ENCODE measurements around the gene LZTS3. TPM values are rescaled to one million over a fixed set of nuclear protein-coding genes. Genes with fewer than 3 reads are reported as not detected.

Gene LZTS3
- total and polyA plus RNA-seq, 2 of the 8 experiments (the other 6 are each of a cell fraction or from before 2014, with no cell fraction given), result 31.8 to 33.5 TPM

DNA sequence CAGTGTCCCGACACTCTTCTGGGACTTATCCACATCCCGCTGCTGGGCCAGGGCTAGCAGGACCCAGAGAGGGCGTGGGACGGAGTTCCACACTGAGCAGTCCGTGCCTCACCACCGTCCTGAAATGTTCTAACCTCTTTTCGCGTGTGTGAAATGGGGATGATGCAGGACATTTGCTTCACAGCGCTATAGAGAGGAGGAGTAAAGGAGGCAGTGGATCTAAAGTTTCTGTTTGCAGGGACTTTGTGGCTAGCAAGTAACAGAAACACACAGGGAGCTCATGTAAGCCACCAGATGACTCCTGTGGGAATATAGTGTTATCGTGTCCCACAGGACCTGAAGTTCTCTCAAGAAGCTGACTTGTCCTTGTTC, 36.6 kb upstream of the LZTS3 start:
- Histone ChIP-seq H3K4ac (replicated peaks; ENCODE audit: insufficient read length, low read depth, low read length) (no peak overlapping the region), H3K4me3 (ENCODE audit: extremely low read depth in 1 of 4, insufficient read depth in 2 of 4, low read depth in 3 of 4, low read length in 4 of 4) (peak overlapping the region; percentile 90 to 96 (median 94)), H3K27ac (ENCODE audit: low read depth, low read length) (no peak overlapping the region), H2BK20ac (ENCODE audit: low read length) (no peak overlapping the region), H2BK5ac (ENCODE audit: low read depth, low read length) (no peak overlapping the region; the same call in 1 of the 2 replicates), H2AK5ac (ENCODE audit: low read depth, low read length) (no peak overlapping the region), H3K23ac (ENCODE audit: insufficient read length) (no peak overlapping the region), H3K23me2 (ENCODE audit: low read depth, low read length) (peaks cover 12% of the 10 kb centered on the region), H3K79me1 (ENCODE audit: low read depth, low read length) (peaks cover 13% of the 10 kb centered on the region), H3K27me3 (replicated peaks in 1 of 4; ENCODE audit: control insufficient read depth in 3 of 4, extremely low read depth in 1 of 4, insufficient read depth in 3 of 4, low read length in 3 of 4) (no peaks in the 10 kb centered on the region), H3K56ac (replicated peaks; ENCODE audit: insufficient read length, low read depth, low read length) (no peak overlapping the region), H4K91ac (replicated peaks; ENCODE audit: insufficient read length, low read length) (peak overlapping the region; percentile 30), H3K14ac (ENCODE audit: insufficient read length) (no peak overlapping the region), H3K9me3 (ENCODE audit: insufficient read depth in 2 of 2, low read depth in 1 of 2, low read length in 1 of 2) (no peaks in the 10 kb centered on the region), H3K4me2 (ENCODE audit: insufficient read depth in 1 of 2, low read depth in 2 of 2, low read length in 2 of 2) (peak overlapping the region; percentile 94 to 97), H3K79me2 (ENCODE audit: control insufficient read depth in 1 of 2, insufficient read depth in 2 of 2, low read length in 2 of 2) (peaks cover 4 to 22% of the 10 kb centered on the region in 2 experiments; a peak in 3 of 4 replicates), H4K5ac (ENCODE audit: insufficient read length, low read depth, low read length) (no peak overlapping the region), H4K8ac (ENCODE audit: extremely low read depth, insufficient read depth, low read length) (no peak overlapping the region), H3K9ac (replicated peaks in 1 of 4; ENCODE audit: extremely low read depth in 1 of 4, low read depth in 3 of 4, low read length in 3 of 4) (peak overlapping the region; percentile 35 to 90 (median 49)), H2BK120ac (replicated peaks; ENCODE audit: low read depth, low read length) (no peak overlapping the region), H2BK12ac (ENCODE audit: low read depth, low read length) (no peak overlapping the region), H3K4me1 (replicated peaks in 1 of 4; ENCODE audit: control insufficient read depth in 3 of 4, insufficient read depth in 4 of 4, low read length in 3 of 4) (peaks cover 0 to 9% (median 1%) of the 10 kb centered on the region in 4 experiments; a peak in 4 of 7 replicates), H2AFZ (ENCODE audit: low read length) (peak overlapping the region; percentile 73; the same call in 1 of the 2 replicates), H3K36me3 (ENCODE audit: control insufficient read depth in 2 of 4, insufficient read depth in 4 of 4, low read length in 3 of 4) (peaks cover 4 to 12% (median 9%) of the 10 kb centered on the region in 4 experiments; a peak in 7 of 8 replicates), H3K18ac (ENCODE audit: extremely low read depth, low read length) (no peak overlapping the region), H2BK15ac (ENCODE audit: low read length) (no peak overlapping the region), H4K20me1 (replicated peaks in 1 of 2; ENCODE audit: control insufficient read depth in 1 of 2, insufficient read depth in 2 of 2, low read length in 2 of 2) (peaks cover 0 to 2% of the 10 kb centered on the region in 2 experiments)
- WGBS, 2 experiments (ENCODE audit: extremely low coverage in 1 of 2, insufficient coverage in 1 of 2, insufficient read length in 1 of 2, insufficient replicate concordance in 2 of 2, low coverage in 1 of 2, low lambda C conversion rate in 2 of 2, missing lambda C conversion rate in 1 of 2), result 15% methylated on average over 10 of the region's 10 CpGs; no CpG with 5 or more reads in 1 of the 2 experiments
- no peak for FAIRE-seq
- ChIA-PET POLR2A (ENCODE audit: partially characterized antibody) (interaction anchor here (0.6 to 3.6 kb wide), 9 partner anchors 8 to 50 kb away, joined by 3 to 14 read pairs (median 4); partner anchors contain the start of genes FASTKD5, SLC4A11 and UBOX5), CTCF (ENCODE audit: partially characterized antibody) (interaction anchor here (0.6 to 2.2 kb wide), 10 partner anchors 9 to 107 kb away, joined by 3 to 6 read pairs (median 3); no protein-coding TSS in a partner anchor)
- TF ChIP-seq NANOG (IDR thresholded peaks at IDR 0.05; ENCODE audit: insufficient read depth, low read depth, low read length, poor library complexity, severe bottlenecking), result no peak
- TF ChIP-seq JUN (IDR thresholded peaks at IDR 0.05; ENCODE audit: low read depth, low read length), result no peak
- no peak for DNase-seq (ENCODE audit: low read depth in 1 of 2, low spot score in 2 of 2)

Measured in H1 (cell line).